ENCODE results near the gene P2RX5. TPM values are rescaled to one million over a fixed set of nuclear protein-coding genes. Genes with fewer than 3 reads are reported as not detected.
"Not testable (repeated sequence)": the region's sequence is repeated elsewhere in the genome, so short reads cannot be mapped to it uniquely, and the experiment has no call there.

Gene P2RX5
- total and polyA plus RNA-seq, 9 donors: 0.15 to 1.1 (median 0.61) TPM

GRCh38 chr17:3739422-3740124 lies 43.6 kb upstream of the P2RX5 start:
- no peaks in the 10 kb centered on the region for H3K9me3 ChIP-seq
- intact Hi-C loops (cut with DNase I): loop anchor here (5.0 to 10.0 kb wide), 5 partner anchors 63 to 265 kb away; partner anchors contain the start of genes ITGAE (in 1 of the 4) and NCBP3 (in 1 of the 4)
- peaks cover 5% of the 10 kb centered on the region for H3K4me1 ChIP-seq (ENCODE audit: insufficient read depth)
- 79 to 86% (median 86%) methylated on average over 16 of the region's 16 CpGs for WGBS, 3 donors
- DNase-seq: no peak
- no peaks in the 10 kb centered on the region for H3K27me3 ChIP-seq
- TF ChIP-seq EP300 (IDR thresholded peaks at IDR 0.05) (no peak), CTCF (IDR thresholded peaks at IDR 0.05) (no peak), POLR2A (IDR thresholded peaks at IDR 0.05) (no peak)
- no peaks in the 10 kb centered on the region for H3K36me3 ChIP-seq
- no peak overlapping the region for H3K27ac ChIP-seq
- no peak overlapping the region for H3K4me3 ChIP-seq

GRCh38 chr17:3738562-3739295 lies 42.8 kb upstream of the P2RX5 start:
- Histone ChIP-seq H3K27ac (no peak overlapping the region), H3K36me3 (no peaks in the 10 kb centered on the region), H3K27me3 (no peaks in the 10 kb centered on the region), H3K4me1 (ENCODE audit: insufficient read depth) (peaks cover 5% of the 10 kb centered on the region), H3K9me3 (no peaks in the 10 kb centered on the region), H3K4me3 (no peak overlapping the region)
- no peak for DNase-seq
- intact Hi-C loops (cut with DNase I): loop anchor here (5.0 to 10.0 kb wide), 5 partner anchors 64 to 266 kb away; partner anchors contain the start of genes ITGAE (in 1 of the 4) and NCBP3 (in 1 of the 4)
- WGBS, 3 donors: 58 to 66% (median 63%) methylated on average over 16 of the region's 16 CpGs
- no peak for TF ChIP-seq EP300 (IDR thresholded peaks at IDR 0.05)
- TF ChIP-seq CTCF (IDR thresholded peaks at IDR 0.05): no peak
- no peak for TF ChIP-seq POLR2A (IDR thresholded peaks at IDR 0.05)

DNA sequence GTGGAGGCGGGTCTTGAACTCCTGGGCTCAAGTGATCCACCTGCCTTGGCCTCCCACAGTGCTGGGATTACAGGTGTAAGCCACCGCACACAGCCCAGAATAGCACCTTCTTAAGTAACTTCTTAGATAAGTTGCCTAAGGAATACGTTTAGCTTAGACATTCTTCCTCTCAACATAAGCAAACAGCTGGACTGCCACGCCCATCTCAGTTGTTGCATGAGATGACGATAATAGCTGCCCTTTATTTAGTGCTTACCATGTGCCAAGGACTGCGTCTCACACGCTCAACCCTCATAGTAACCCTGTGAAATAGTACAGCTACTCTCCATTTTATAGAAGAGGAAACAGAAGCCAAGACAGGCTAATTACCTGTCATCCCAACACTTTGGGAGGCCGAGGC lies 39.6 kb upstream of the P2RX5 start:
- TF ChIP-seq POLR2A (IDR thresholded peaks at IDR 0.05) (no peak), EP300 (IDR thresholded peaks at IDR 0.05) (no peak), CTCF (IDR thresholded peaks at IDR 0.05) (no peak)
- 62 to 67% (median 65%) methylated on average over 8 of the region's 8 CpGs for WGBS, 3 donors
- no peaks in the 10 kb centered on the region for H3K9me3 ChIP-seq
- H3K27me3 ChIP-seq: no peaks in the 10 kb centered on the region
- no peaks in the 10 kb centered on the region for H3K36me3 ChIP-seq
- intact Hi-C loops (cut with DNase I): loop anchor here (5.0 to 10.0 kb wide), 5 partner anchors 67 to 269 kb away; partner anchors contain the start of genes ITGAE (in 1 of the 4) and NCBP3 (in 1 of the 4)
- no peak for DNase-seq
- H3K4me1 ChIP-seq (ENCODE audit: insufficient read depth): peaks cover 9% of the 10 kb centered on the region
- H3K27ac ChIP-seq: no peak overlapping the region
- no peak overlapping the region for H3K4me3 ChIP-seq

- not testable (repeated sequence) for H3K27ac ChIP-seq; H3K4me3 ChIP-seq; H3K27me3 ChIP-seq; H3K36me3 ChIP-seq; H3K9me3 ChIP-seq; H3K4me1 ChIP-seq (ENCODE audit: insufficient read depth); DNase-seq
- intact Hi-C loops (cut with DNase I): loop anchor here (5.0 to 10.0 kb wide), 5 partner anchors 67 to 270 kb away; partner anchors contain the start of genes ITGAE (in 1 of the 4) and NCBP3 (in 1 of the 4)
- 83 to 89% (median 85%) methylated on average over 10 of the region's 10 CpGs for WGBS, 3 donors
These were observed 38.9 kb upstream of the P2RX5 start for GRCh38 chr17:3734911-3735276.

Measured in ovary (tissue), 9 donors.